Common myeloid progenitor, CD34-positive (primary cell): Measurements from ENCODE around the gene GALR3.

Experiments
- CTCF ChIA-PET: fragments of 350-600 bp; sonication (Branson Sonifier 250); formaldehyde crosslinking; loops from one replicate; lab custom pipeline; 2021; ENCODE audit warnings: antibody characterized with exemption; lab: Charles Lee
- POLR2A ChIA-PET: fragments of 350-600 bp; sonication (Branson Sonifier 250); formaldehyde crosslinking; loops from one replicate; lab custom pipeline; 2021; ENCODE audit warnings: antibody characterized with exemption; lab: Charles Lee
- DNase-seq, 3 donors: peaks; one replicate each; pipeline versions ENCODE4 v3.0.0 to v3.0.0-alpha.2; 2013
- H3K27ac ChIP-seq, 2 experiments: 1 replicate in 1 of 2; 2 replicates in 1 of 2; pipeline ENCODE4 v1.7.0; 2013; ENCODE audit warnings: inconsistent platforms in 2 of 2, low read length in 2 of 2, mild to moderate bottlenecking in 2 of 2, low read depth in 1 of 2, moderate library complexity in 1 of 2; ENCODE audit not compliant: severe bottlenecking in 2 of 2, insufficient read depth in 1 of 2, poor library complexity in 1 of 2
- H3K27me3 ChIP-seq, 5 experiments: replicated peaks in 2 of 5; 1 replicate in 3 of 5; 2 replicates in 2 of 5; pipeline versions ENCODE4 v1.6.1 to v1.7.0; 2013; ENCODE audit warnings: low read length in 4 of 5, mild to moderate bottlenecking in 2 of 5, moderate library complexity in 2 of 5, inconsistent platforms in 1 of 5; ENCODE audit not compliant: insufficient read depth in 5 of 5, control insufficient read depth in 4 of 5
- H3K36me3 ChIP-seq, 4 experiments: 1 replicate in 2 of 4; 2 replicates in 2 of 4; pipeline versions ENCODE4 v1.6.1 to v1.7.0; 2013; ENCODE audit warnings: low read length in 3 of 4, control low read depth in 1 of 4, mild to moderate bottlenecking in 1 of 4; ENCODE audit not compliant: control insufficient read depth in 4 of 4, insufficient read depth in 4 of 4
- H3K4me1 ChIP-seq, 4 experiments: 1 replicate in 3 of 4; 2 replicates in 1 of 4; pipeline versions ENCODE4 v1.6.1 to v1.7.1; 2013; ENCODE audit warnings: low read length in 3 of 4, mild to moderate bottlenecking in 3 of 4, control low read depth in 1 of 4, inconsistent platforms in 1 of 4, moderate library complexity in 1 of 4; ENCODE audit not compliant: control insufficient read depth in 4 of 4, insufficient read depth in 4 of 4; ENCODE audit errors: control extremely low read depth in 1 of 4
- H3K4me3 ChIP-seq, 7 experiments: 1 replicate in 4 of 7; 2 replicates in 3 of 7; pipeline versions ENCODE4 v1.5.1 to v1.7.0; 2013; ENCODE audit warnings: mild to moderate bottlenecking in 7 of 7, low read length in 6 of 7, moderate library complexity in 6 of 7, inconsistent platforms in 2 of 7, low read depth in 2 of 7, control low read depth in 1 of 7; ENCODE audit not compliant: insufficient read depth in 4 of 7, control insufficient read depth in 1 of 7; ENCODE audit errors: extremely low read depth in 1 of 7
- H3K9me3 ChIP-seq, 5 experiments: 1 replicate in 4 of 5; 2 replicates in 1 of 5; pipeline versions ENCODE4 v1.6.1 to v1.7.1; 2013; ENCODE audit warnings: low read length in 4 of 5, mild to moderate bottlenecking in 2 of 5, inconsistent platforms in 1 of 5, low read depth in 1 of 5, moderate library complexity in 1 of 5; ENCODE audit not compliant: control insufficient read depth in 4 of 5, insufficient read depth in 2 of 5; ENCODE audit errors: control extremely low read depth in 1 of 5
- WGBS: methylation state at CpG from one replicate; pipeline ENCODE4 v1.1.5; 2013; ENCODE audit not compliant: insufficient coverage; 5-methylcytosine and 5-hydroxymethylcytosine counted together

Gene GALR3

DNA sequence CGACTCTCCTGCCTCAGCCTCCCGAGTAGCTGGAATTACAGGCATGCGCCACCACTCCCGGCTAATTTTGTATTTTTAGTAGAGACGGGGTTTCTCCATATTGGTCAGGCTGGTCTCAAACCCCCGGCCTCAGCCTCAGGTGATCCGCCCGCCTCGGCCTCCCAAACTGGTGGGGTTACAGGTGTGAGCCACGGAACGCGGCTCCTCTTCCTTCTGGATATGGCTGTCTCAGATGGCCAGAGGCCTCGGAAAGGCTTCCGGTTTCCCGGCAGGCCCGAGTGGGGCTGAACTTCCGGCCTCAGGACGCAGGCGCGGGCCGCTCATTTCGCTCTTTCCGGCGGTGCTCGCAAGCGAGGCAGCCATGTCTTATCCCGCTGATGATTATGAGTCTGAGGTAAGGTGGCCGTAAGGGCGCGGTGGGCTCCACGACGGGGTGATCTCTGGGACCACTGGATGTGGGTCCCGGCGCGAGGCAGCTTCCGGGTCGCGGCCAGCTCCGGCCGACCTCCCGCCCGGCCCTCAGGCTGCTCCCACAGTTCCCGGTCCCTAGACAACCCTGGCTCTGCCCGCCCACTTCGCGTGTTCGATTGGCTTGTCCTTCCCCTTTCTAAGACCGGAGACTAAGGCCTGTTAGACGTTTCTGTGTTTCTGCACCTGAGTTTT, 26.0 kb downstream of the GALR3 start, which contains the start of gene EIF3L:
EIF3L (plus strand) TSS at position 331 of the 663 bp plus-strand sequence; CDS start at position 362, 31 bp downstream.
- Histone ChIP-seq H3K27me3 (no peaks in the 10 kb centered on the region), H3K4me3 (peak within 1 kb of the TSS; percentile 82 to 95 (median 89)), H3K27ac (peak within 1 kb of the TSS; percentile 86 to 94), H3K36me3 (peaks cover 10 to 38% (median 22%) of the 10 kb centered on the region in 4 experiments), H3K9me3 (no peaks in the 10 kb centered on the region), H3K4me1 (peaks cover 0 to 20% (median 16%) of the 10 kb centered on the region in 4 experiments)
- CTCF ChIA-PET = interaction anchor here (1.0 to 5.4 kb wide), 3 partner anchors 10 to 13 kb away, joined by 3 to 26 read pairs (median 4); no protein-coding TSS in a partner anchor
- POLR2A ChIA-PET = no interaction called here
- DNase-seq = peak; percentile 82 to 83 (median 82)
- WGBS = under 1% methylated on average over 36 of the region's 49 CpGs

DNA sequence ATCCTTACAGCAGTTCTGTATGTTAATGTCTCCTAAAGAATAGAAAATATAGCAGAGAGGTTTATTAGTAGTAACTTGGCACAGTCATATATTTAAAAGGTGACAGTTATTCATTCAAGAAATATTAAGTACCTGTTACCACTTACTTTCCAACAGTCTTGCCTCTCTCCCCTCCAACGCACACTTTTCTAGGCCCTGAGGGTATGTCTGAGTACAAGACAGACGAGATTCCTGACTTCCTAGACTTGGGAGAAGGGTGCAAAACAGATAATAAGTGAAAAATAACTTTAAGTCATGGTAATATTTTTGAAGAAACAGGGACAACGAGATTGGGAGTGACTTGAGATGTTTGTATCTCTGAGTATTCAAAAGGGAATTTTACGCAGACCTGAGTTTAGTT, 27.6 kb downstream of the GALR3 start:
- Histone ChIP-seq H3K9me3 (no peaks in the 10 kb centered on the region), H3K4me1 (peaks cover 0 to 20% (median 16%) of the 10 kb centered on the region in 4 experiments), H3K27ac (peak overlapping the region in 1 of 2 experiments; percentile 94), H3K27me3 (no peaks in the 10 kb centered on the region), H3K4me3 (no peak overlapping the region), H3K36me3 (peaks cover 17 to 53% (median 34%) of the 10 kb centered on the region in 4 experiments)
- CTCF ChIA-PET = interaction anchor here (1.1 to 5.4 kb wide), 2 partner anchors 12 to 14 kb away, joined by 3 to 26 read pairs; no protein-coding TSS in a partner anchor
- no peak for DNase-seq
- POLR2A ChIA-PET = no interaction called here
- no CpG with 5 or more reads among the region's 4 CpGs for WGBS

DNA sequence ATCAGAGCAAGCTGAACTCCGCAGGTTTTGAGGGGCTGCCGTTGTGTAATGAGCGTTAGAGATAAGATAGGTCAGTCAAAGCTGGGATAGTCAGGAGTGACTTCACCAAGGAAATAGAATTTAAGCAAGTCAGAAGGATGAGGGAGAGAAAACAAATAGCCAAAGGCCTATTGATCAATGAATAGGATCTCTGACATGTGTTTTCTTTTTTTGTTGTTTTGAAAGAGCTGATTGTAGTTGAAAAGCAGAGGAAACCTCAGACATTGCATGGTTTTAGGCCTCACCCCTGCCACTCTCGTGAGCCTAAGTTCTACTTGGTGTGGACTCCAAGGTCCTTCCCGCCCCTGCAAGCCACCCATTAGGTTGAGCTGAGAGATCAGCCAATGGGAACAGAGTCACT, 29.2 kb downstream of the GALR3 start:
- Histone ChIP-seq H3K27me3 (no peaks in the 10 kb centered on the region), H3K36me3 (peaks cover 18 to 62% (median 39%) of the 10 kb centered on the region in 4 experiments), H3K4me3 (no peak overlapping the region), H3K4me1 (peaks cover 0 to 20% (median 16%) of the 10 kb centered on the region in 4 experiments), H3K27ac (no peak overlapping the region), H3K9me3 (no peaks in the 10 kb centered on the region)
- DNase-seq = no peak
- ChIA-PET CTCF (interaction anchor here (3.2 to 5.4 kb wide), 2 partner anchors 10 to 35 kb away, joined by 15 to 26 read pairs; no protein-coding TSS in a partner anchor), POLR2A (no interaction called here)
- 96% methylated on average over 4 of the region's 5 CpGs for WGBS

DNA sequence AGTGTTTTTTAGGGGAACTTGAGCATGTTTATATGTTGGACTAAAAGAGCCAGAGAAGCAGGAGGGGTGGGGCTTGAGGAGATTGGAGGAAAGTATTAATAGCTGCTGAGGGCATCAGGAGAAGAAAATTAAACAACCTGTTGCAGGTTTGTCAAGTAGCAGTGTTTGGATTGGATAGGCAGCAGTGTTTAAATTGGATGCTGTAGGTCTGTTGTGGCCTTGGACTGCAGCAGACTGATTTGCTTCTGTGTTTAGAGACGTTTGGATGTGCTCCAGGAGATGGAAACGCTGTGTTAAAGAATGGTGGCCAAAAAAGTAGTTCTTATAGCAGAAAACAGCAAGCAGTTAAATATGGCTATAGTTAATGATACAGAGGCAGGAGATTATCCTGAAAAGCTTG, 31.8 kb downstream of the GALR3 start:
- Histone ChIP-seq H3K4me3 (no peak overlapping the region), H3K36me3 (peaks cover 22 to 81% (median 49%) of the 10 kb centered on the region in 4 experiments), H3K27ac (peak overlapping the region in 1 of 2 experiments; percentile 14), H3K4me1 (peaks cover 0 to 9% (median 6%) of the 10 kb centered on the region in 4 experiments), H3K9me3 (no peaks in the 10 kb centered on the region), H3K27me3 (no peaks in the 10 kb centered on the region)
- DNase-seq = no peak
- POLR2A ChIA-PET = no interaction called here
- 93% methylated on average over 2 of the region's 2 CpGs for WGBS
- CTCF ChIA-PET = interaction anchor here (1.3 to 2.3 kb wide), 5 partner anchors 8 to 46 kb away, joined by 3 to 17 read pairs (median 4); no protein-coding TSS in a partner anchor

DNA sequence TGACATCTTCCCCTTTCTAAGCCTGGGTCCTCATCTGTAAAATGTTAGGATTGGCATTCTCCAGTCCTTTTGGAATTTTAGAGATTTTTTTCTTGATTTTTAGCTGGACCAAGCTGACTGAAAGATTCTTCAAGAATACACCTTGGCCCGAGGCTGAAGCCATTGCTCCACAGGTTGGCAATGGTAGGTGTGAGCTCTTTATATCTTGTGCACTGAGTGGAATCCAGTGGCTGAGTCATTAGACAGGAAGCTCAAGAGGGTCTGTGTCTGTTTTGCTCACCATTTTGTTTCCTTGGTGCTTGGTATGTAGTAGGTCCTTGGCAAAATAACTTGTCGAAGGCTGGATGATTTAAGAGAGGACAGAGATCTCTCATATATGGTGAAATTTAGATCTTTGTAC, 32.3 kb downstream of the GALR3 start:
- Histone ChIP-seq H3K27ac (peak overlapping the region in 1 of 2 experiments; percentile 14), H3K4me3 (no peak overlapping the region), H3K4me1 (peaks cover 0 to 4% (median under 1%) of the 10 kb centered on the region in 4 experiments), H3K27me3 (no peaks in the 10 kb centered on the region), H3K9me3 (no peaks in the 10 kb centered on the region), H3K36me3 (peaks cover 22 to 83% (median 51%) of the 10 kb centered on the region in 4 experiments)
- WGBS = 100% methylated on average over 1 of the region's 2 CpGs
- ChIA-PET CTCF (interaction anchor here (1.1 to 2.3 kb wide), 6 partner anchors 8 to 47 kb away, joined by 3 to 17 read pairs (median 4); no protein-coding TSS in a partner anchor), POLR2A (no interaction called here)
- DNase-seq = no peak

DNA sequence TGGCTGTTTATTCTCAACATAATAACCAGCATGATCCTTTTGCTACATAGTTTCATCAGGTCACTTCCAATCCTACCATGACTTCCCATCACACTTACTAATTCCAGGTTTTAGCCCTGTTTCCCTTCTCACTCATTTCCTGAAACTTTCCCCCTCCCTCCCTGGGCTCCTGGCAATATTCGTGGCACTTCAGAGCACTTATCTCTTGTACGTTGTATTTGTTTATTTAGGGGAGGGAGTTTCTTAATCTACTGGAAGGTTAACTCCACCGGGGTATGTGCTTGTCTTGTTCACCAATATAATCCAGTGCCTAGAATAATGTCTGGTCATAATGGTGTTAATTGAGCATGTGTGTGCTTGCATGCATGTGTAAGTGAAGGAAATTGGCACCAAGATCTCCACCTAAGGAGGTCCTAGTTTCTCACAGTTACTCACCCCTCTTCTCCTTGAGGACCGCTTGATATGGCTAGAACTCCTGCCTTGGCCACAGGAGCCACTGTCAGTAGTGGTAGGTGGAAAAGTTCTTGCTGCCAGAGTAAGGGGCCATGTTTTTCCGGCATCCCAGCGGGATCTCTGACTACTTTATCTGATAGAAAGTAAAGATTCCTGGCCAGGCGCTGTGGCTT, 37.7 kb downstream of the GALR3 start:
- H3K36me3 ChIP-seq = peaks cover 13 to 81% (median 60%) of the 10 kb centered on the region in 4 experiments
- H3K27ac ChIP-seq = peak overlapping the region in 1 of 2 experiments; percentile 14
- 100% methylated on average over 2 of the region's 7 CpGs for WGBS
- ChIA-PET POLR2A (no interaction called here), CTCF (interaction anchor here (0.6 to 9.5 kb wide), 6 partner anchors 10 to 45 kb away, joined by 3 to 142 read pairs (median 16); partner anchors contain the start of genes ANKRD54, EIF3L, GALR3 and MICALL1)
- no peak overlapping the region for H3K4me3 ChIP-seq
- H3K27me3 ChIP-seq = no peaks in the 10 kb centered on the region
- DNase-seq = no peak
- H3K4me1 ChIP-seq = no peaks in the 10 kb centered on the region
- no peaks in the 10 kb centered on the region for H3K9me3 ChIP-seq
